Body of pancreas (tissue), 4 donors: ENCODE data around the gene MAPK11. TPM values are rescaled to one million over a fixed set of nuclear protein-coding genes. Genes with fewer than 3 reads are reported as not detected.

ENCODE experiments used
- ATAC-seq: fragments of 150-250 bp; one replicate; pipeline ENCODE4 v1.9.1; 2016
- DNase-seq, 4 donors: peaks; one replicate each; pipeline ENCODE4 v3.0.0-alpha.2; 2019
- H3K27ac ChIP-seq, 4 donors: fragments of 200-600 bp; sonication (generic); 1 replicate in 3 of 4; 2 replicates in 1 of 4; pipeline versions ENCODE4 v1.5.1 to v1.6.1; 2016 to 2019; ENCODE audit warnings: mild to moderate bottlenecking in 1 of 4, mixed read lengths in 1 of 4, moderate library complexity in 1 of 4
- H3K27me3 ChIP-seq, 2 donors: fragments of 200-600 bp; sonication (generic); one replicate each; pipeline ENCODE4 v1.6.0; 2016; ENCODE audit warnings: mild to moderate bottlenecking in 1 of 2
- H3K36me3 ChIP-seq, 2 donors: fragments of 200-600 bp; sonication (generic); replicated peaks in 1 of 2; 2 replicates each; pipeline ENCODE4 v1.5.1; 2016; ENCODE audit warnings: low read depth in 2 of 2; ENCODE audit not compliant: insufficient read depth in 1 of 2
- H3K4me1 ChIP-seq: fragments of 200-600 bp; sonication (generic); one replicate; pipeline ENCODE4 v1.6.0; 2016
- H3K4me3 ChIP-seq, 2 donors: fragments of 200-600 bp; sonication (generic); 1 replicate in 1 of 2; 2 replicates in 1 of 2; pipeline ENCODE4 v1.5.1; 2016 to 2019
- H3K9me3 ChIP-seq, 3 donors: fragments of 200-600 bp; sonication (generic); 1 replicate in 2 of 3; 2 replicates in 1 of 3; pipeline ENCODE4 v1.5.1; 2016
- POLR2A ChIP-seq, 3 donors: fragments of 450-650 bp; IDR thresholded peaks; one replicate each; pipeline ENCODE4 v1.6.1; 2016; ENCODE audit warnings: antibody characterized with exemption in 3 of 3, mild to moderate bottlenecking in 2 of 3
- WGBS, 2 donors: methylation state at CpG; one replicate each; pipeline ENCODE4 v1.1.5; 2017; 5-methylcytosine and 5-hydroxymethylcytosine counted together
- intact Hi-C: fragments of 100-400 bp; cut with DNase I; formaldehyde crosslinking; loops from one replicate; pipeline ENCODE4 v1.15.1; 2023
- total RNA-seq, 2 donors: library from RNA; depleted of rRNA; stranded (reverse); fragments of >200 nt; gene quantifications; one replicate each; pipeline ENCODE4 v1.1.0, GENCODE V29; 2016
- TF ChIP-seq, protein P1 (sequence below), 7 experiments: fragments of 450-650 bp in 4 of 7; fragments of 200-600 bp in 3 of 7; sonication (generic) in 3 of 7; IDR thresholded peaks; one replicate each; pipeline ENCODE4 v1.5.1; 2016 to 2019; ENCODE audit warnings: antibody characterized with exemption in 7 of 7

Gene MAPK11
- total RNA-seq, 2 donors from 2014 or later: 3.0 to 3.6 TPM

DNA sequence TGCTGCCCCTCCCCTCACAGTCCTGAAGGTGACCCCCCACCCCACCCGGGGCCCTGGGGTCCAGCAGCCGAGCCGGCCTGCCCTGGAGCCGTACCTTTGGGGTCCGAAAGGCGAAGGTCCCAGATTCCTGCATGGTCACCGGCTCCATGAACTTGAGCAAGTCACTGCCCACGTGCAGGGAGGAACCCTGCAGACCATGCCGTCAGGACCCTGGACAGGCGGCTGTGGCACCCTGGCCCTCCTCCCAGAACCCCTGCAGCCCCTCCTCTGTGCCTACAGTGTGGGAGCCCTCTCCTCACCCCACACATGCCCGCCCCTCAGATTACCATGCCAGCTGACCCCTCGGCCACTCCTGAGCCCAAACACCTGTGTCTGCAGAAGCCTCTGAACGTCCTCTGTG is 14.3 kb upstream of the MAPK11 start:
- H3K36me3 ChIP-seq: peaks cover 28 to 34% of the 10 kb centered on the region in 2 donors
- 88 to 90% methylated on average over 5 to 11 of the region's 13 CpGs for WGBS, 2 donors
- H3K27ac ChIP-seq: peak overlapping the region in 3 of 4 donors; percentile 41 to 89 (median 48)
- no peaks in the 10 kb centered on the region for H3K27me3 ChIP-seq
- no peaks in the 10 kb centered on the region for H3K9me3 ChIP-seq
- intact Hi-C loops: no loop called here
- H3K4me1 ChIP-seq: peaks cover 42% of the 10 kb centered on the region
- TF ChIP-seq, protein P1, sequence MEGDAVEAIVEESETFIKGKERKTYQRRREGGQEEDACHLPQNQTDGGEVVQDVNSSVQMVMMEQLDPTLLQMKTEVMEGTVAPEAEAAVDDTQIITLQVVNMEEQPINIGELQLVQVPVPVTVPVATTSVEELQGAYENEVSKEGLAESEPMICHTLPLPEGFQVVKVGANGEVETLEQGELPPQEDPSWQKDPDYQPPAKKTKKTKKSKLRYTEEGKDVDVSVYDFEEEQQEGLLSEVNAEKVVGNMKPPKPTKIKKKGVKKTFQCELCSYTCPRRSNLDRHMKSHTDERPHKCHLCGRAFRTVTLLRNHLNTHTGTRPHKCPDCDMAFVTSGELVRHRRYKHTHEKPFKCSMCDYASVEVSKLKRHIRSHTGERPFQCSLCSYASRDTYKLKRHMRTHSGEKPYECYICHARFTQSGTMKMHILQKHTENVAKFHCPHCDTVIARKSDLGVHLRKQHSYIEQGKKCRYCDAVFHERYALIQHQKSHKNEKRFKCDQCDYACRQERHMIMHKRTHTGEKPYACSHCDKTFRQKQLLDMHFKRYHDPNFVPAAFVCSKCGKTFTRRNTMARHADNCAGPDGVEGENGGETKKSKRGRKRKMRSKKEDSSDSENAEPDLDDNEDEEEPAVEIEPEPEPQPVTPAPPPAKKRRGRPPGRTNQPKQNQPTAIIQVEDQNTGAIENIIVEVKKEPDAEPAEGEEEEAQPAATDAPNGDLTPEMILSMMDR (IDR thresholded peaks at IDR 0.05): no peak
- no peak for TF ChIP-seq POLR2A (IDR thresholded peaks at IDR 0.05)
- no peak for ATAC-seq
- no peak overlapping the region for H3K4me3 ChIP-seq
- no peak for DNase-seq

DNA sequence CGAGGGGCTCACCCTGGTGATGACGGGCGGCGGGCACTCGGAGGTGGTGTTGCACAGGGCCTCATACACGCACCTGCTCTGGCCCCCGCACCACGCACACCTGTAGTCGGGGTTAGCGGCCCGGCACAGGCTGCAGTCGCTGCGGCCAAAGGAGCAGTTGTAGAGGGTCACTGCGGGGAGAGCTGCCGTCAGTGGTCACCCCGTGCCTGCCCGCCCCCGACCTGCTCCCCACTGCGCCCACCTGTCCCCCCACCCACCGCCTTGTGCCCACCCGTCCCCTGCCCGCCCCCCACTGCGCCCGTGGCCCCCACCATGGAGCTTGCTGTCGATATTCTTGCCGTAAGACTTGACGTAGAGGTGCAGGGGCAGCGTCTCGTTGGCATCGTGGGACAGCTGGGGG is 13.6 kb upstream of the MAPK11 start:
- no peak for TF ChIP-seq POLR2A (IDR thresholded peaks at IDR 0.05)
- TF ChIP-seq, protein P1 (IDR thresholded peaks at IDR 0.05): no peak
- DNase-seq (no peak), ATAC-seq (no peak)
- Histone ChIP-seq H3K27ac (peak overlapping the region in 3 of 4 donors; percentile 75 to 89 (median 85)), H3K4me1 (peaks cover 42% of the 10 kb centered on the region), H3K36me3 (peaks cover 26 to 32% of the 10 kb centered on the region in 2 donors), H3K27me3 (no peaks in the 10 kb centered on the region), H3K9me3 (no peaks in the 10 kb centered on the region), H3K4me3 (no peak overlapping the region)
- WGBS, 2 donors: 91 to 93% methylated on average over 17 to 19 of the region's 30 CpGs
- intact Hi-C loops: no loop called here

DNA sequence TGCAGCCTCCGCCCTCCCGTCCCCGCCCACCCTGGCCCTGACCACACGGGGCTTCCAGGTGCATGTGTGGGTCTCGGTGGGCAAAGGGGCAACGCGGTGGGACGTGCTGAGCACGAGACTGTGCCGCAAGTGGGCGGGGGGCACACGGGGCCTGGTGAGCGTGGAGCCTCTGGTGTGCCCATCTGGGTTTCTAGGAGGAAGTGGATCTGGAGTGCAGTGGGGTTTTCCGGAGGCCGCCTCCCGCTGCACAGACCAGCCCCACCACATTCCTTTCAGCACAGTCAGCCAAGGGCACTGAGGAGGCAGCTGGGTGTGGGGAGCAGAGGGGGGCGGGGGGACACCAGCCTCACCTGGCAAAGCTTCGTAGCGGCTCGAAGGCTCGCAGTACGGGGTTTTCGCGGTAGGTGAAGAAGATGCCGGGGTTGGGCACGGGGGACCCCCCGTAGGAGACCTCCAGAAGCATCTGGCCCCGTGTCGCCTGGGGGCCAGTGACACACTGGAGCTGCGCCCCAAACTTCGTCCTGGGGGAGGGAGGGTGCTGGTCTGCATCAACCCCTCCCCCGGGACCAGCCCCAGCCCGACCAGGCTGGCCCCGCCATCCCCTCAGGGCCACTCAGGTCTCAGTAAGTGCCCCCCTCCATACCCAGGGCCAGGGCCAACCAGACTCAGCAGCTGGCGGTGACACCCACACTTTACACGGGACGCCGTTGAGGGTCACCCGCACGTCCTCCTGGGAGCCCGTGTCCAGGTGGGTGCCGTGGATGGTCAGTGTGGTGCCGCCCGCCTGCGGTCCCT is 12.4 kb upstream of the MAPK11 start:
- peaks cover 42% of the 10 kb centered on the region for H3K4me1 ChIP-seq
- peak; percentile 88 for ATAC-seq
- peak overlapping the region; percentile 75 to 89 (median 80) for H3K27ac ChIP-seq
- H3K27me3 ChIP-seq: no peaks in the 10 kb centered on the region
- TF ChIP-seq POLR2A (IDR thresholded peaks at IDR 0.05): peak; percentile 11 to 53 (median 52)
- TF ChIP-seq, protein P1 (IDR thresholded peaks at IDR 0.05): no peak
- intact Hi-C loops: no loop called here
- 70 to 78% methylated on average over 28 to 45 of the region's 45 CpGs for WGBS, 2 donors
- no peaks in the 10 kb centered on the region for H3K9me3 ChIP-seq
- peak; percentile 74 to 88 (median 83) for DNase-seq
- peaks cover 24 to 29% of the 10 kb centered on the region in 2 donors for H3K36me3 ChIP-seq
- no peak overlapping the region for H3K4me3 ChIP-seq

DNA sequence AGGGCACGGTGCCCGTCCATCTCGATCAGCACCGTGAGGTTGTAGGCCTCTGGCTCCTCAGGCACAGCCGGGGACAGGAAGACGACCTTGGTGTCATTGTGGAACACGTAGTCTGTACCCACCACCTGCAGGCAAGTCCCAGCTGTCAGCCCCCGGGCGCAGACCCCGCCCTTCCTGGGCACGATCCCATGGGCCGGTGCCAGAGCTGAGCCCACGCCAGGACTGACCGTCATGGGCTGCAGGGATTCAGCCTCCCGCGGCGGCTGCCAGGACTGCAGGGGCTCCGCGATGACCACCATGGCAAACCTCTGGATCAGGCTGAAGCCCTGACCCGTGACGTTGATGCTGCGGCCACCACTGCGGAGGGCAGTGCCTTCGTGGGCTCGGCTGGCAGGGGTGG is 11.8 kb upstream of the MAPK11 start:
- no peaks in the 10 kb centered on the region for H3K9me3 ChIP-seq
- peaks cover 40% of the 10 kb centered on the region for H3K4me1 ChIP-seq
- peak; percentile 61 to 69 (median 66) for DNase-seq
- 52 to 70% methylated on average over 5 to 24 of the region's 25 CpGs for WGBS, 2 donors
- peak overlapping the region; percentile 75 to 89 (median 80) for H3K27ac ChIP-seq
- peaks cover 24 to 29% of the 10 kb centered on the region in 2 donors for H3K36me3 ChIP-seq
- intact Hi-C loops: no loop called here
- TF ChIP-seq, protein P1 (IDR thresholded peaks at IDR 0.05): peak in 3 of 7 experiments; percentile 21 to 27 (median 25)
- no peak for TF ChIP-seq POLR2A (IDR thresholded peaks at IDR 0.05)
- peak; percentile 61 for ATAC-seq
- no peaks in the 10 kb centered on the region for H3K27me3 ChIP-seq
- no peak overlapping the region for H3K4me3 ChIP-seq
